Activated CD8-positive, alpha-beta memory T cell treated with anti-CD3 and anti-CD28 coated beads for 48 hours (primary cell): Measurements from ENCODE around the gene BCKDHB.
"Not testable (repeated sequence)": the region's sequence is repeated elsewhere in the genome, so short reads cannot be mapped to it uniquely, and the experiment has no call there.

Experiments
- DNase-seq, 3 experiments: peaks; one replicate each; pipeline ENCODE4 v3.0.0-alpha.2; 2020; ENCODE audit warnings: low read depth in 2 of 3, low spot score in 2 of 3

The BCKDHB gene

DNA sequence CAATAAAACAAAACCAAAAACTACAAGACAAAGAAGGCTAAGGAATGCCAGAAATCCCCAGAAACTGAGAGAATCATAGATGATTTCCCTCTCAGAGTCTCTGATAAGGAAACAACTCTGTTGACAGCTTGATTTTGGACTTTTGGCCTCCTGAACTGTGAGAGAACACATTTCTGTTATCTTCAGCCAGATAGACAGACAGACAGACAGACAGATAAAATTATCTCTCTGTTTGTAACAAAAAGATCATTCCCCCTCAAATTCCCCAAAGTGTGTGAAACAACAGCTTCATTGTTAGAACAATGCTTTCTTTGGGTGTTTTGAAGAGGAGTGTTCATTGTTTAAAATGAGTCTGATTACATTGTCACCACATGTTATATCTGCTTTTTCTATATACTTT lies 148.2 kb downstream of the BCKDHB start:
- no peak for DNase-seq

DNA sequence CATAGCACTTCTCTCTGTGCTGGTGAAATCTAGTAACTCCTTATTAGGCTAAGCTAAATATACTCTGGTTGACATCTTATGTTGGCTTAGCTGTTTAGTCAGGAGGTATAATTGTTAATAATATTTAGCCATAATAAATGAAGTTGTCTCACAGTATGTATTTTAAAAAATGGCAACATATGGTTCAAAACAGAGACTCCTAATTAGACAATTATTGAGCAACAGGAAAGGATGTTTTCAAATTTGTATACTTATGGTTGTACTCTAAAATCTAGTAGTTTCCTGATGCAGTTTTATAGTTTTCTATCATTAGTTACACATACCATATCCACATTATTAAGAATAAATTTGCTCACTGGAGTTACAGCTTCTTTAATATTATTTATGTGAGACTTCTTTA lies 150.2 kb downstream of the BCKDHB start:
- DNase-seq = no peak

- DNase-seq = no peak
Observed at GRCh38 chr6:80259118-80259517, 152.6 kb downstream of the BCKDHB start.

GRCh38 chr6:80263585-80263984 lies 157.1 kb downstream of the BCKDHB start:
- no peak for DNase-seq

- no peak for DNase-seq
Observed at GRCh38 chr6:80268865-80269730, 162.6 kb downstream of the BCKDHB start.

DNA sequence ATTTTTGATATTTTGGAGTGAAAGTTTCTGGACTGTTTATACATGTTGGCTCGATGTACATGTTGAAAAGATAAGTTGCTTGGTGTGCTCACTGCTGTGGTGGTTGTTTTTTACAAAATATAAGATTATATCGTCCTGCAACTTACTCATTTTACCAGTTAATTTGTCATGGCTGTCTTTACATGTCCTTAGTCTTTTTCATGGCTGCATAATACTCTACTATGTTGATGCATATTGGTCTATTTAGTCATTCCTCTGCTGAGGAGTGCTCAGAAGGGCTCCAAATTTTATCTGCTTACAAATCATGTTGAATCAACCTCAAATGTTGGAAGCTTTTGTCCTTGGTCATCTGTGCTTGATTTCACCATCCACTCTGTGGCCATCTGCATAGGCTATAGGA lies 164.6 kb downstream of the BCKDHB start:
- DNase-seq = no peak

GRCh38 chr6:80272988-80273387 lies 166.5 kb downstream of the BCKDHB start:
- DNase-seq = no peak

DNA sequence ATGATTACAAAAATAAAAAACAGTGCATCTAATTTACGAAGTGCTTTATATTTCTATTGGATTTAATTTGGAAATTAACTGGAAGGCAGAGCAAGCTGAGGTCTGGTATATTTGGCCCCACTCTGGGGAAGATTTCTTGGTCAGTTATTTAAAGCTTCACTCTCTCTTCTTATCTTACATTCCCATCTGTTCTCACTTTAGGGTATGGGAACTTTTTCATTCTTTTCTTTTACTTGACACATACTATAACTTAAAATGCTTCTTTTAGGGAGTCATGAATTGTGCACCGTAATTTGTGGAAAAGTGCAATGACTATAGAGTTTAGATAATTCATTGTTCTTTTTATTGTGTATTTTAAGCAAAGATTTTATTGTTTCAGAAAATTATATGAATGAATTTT lies 170.4 kb downstream of the BCKDHB start:
- no peak for DNase-seq

GRCh38 chr6:80277501-80277900 lies 171.0 kb downstream of the BCKDHB start:
- DNase-seq = no peak

GRCh38 chr6:80280262-80281010 lies 174.0 kb downstream of the BCKDHB start:
- no peak for DNase-seq

DNA sequence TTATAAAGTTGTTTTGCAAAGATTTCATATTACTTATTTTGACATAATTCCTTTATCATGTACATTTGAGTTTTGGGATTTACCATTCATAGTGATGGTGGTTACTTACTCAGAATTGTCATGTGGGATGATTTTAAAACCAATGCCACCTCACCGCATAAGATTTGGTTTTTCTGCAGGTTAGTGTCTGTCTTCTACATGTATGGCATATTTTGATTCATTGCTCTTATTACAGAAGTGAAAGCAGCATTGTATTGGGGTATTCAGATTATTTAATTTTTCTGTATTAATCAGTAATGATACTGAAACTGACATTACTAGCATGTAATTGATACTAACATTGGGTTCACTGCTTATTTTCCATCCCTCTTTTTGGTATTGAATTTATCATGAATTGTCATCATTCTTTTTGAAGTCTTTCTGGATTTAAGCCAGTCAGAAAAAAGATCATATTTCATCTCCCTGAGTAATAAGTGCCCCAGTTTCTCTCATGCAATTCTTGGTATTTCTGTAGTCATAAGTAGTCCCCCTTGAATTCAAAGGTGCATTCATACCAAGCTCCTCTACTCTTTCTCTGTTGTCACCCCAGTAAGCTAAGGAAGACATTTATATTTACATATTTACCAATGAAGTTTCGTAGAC lies 176.6 kb downstream of the BCKDHB start:
- no peak for DNase-seq

GRCh38 chr6:80287112-80287511 lies 180.6 kb downstream of the BCKDHB start:
- no peak for DNase-seq

GRCh38 chr6:80287607-80288006 lies 181.1 kb downstream of the BCKDHB start:
- DNase-seq = no peak

GRCh38 chr6:80289727-80290126 lies 183.3 kb downstream of the BCKDHB start:
- no peak for DNase-seq

GRCh38 chr6:80294531-80294930 lies 188.1 kb downstream of the BCKDHB start:
- not testable (repeated sequence) for DNase-seq

DNA sequence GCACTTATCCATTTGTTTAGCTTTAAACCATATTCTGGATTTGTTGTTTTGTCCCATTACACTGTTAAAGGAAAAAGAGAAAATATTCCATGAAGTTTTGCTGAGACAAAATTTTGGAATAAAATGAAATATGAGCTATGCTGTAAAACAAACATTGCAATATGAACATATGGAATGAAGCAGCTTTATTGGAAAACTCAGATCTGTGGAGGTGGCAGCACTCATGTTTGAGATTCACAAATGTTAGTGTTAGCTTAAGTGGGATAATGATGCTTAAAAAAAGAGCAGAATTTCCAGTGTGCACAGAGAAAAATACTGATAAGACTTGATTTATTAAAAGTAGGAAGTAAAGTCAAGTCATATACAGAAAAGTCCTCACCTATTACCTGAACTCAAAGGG lies 196.2 kb downstream of the BCKDHB start:
- DNase-seq = no peak

GRCh38 chr6:80304014-80304413 lies 197.5 kb downstream of the BCKDHB start:
- DNase-seq = no peak

GRCh38 chr6:80314531-80314930 lies 208.1 kb downstream of the BCKDHB start:
- DNase-seq = no peak

GRCh38 chr6:80316686-80317231 lies 210.3 kb downstream of the BCKDHB start:
- DNase-seq = no peak

GRCh38 chr6:80319196-80319595 lies 212.7 kb downstream of the BCKDHB start:
- DNase-seq = no peak

- DNase-seq = no peak
Observed at GRCh38 chr6:80321011-80321410, 214.5 kb downstream of the BCKDHB start.

DNA sequence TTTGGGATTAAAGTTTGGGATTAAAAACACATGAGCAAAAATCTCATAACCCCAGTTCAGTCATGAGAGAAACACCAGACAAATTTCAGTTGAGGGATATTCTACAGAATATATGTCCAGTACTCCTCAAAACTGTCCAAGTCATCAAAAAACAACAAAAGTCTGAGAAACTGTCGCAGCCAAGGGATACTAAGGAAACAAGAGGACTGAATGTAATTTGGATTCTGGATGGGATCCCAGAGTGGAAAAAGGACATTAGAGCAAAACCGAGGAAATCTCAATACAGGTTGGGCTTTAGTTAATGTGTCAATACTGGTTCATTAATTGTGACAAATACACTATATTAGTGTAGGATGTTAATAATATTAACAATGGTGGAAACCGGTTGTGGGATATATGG lies 219.3 kb downstream of the BCKDHB start:
- DNase-seq = no peak
